ENCODE results near the gene ACTMAP. TPM values are rescaled to one million over a fixed set of nuclear protein-coding genes. Genes with fewer than 3 reads are reported as not detected.

Gene ACTMAP
- total and polyA plus RNA-seq, 2 of the 13 experiments (the other 11 are each of a cell fraction or from before 2014, with no cell fraction given), result 2.2 to 7.9 TPM

GRCh38 chr19:40799558-40800338 is 49.5 kb upstream of the ACTMAP start (continued):
- TF ChIP-seq PRDM15 (CRISPR knock-in tag; IDR thresholded peaks at IDR 0.05) (no peak), ZBTB14 (CRISPR knock-in tag; IDR thresholded peaks at IDR 0.05) (no peak), ADNP (CRISPR knock-in tag; IDR thresholded peaks at IDR 0.05) (no peak), MEIS1 (CRISPR knock-in tag; IDR thresholded peaks at IDR 0.05; ENCODE audit: borderline replicate concordance) (no peak), HNRNPK (IDR thresholded peaks at IDR 0.05; ENCODE audit: low read depth, low read length, poor library complexity, severe bottlenecking) (peak; percentile 69), PHF20 (CRISPR knock-in tag; IDR thresholded peaks at IDR 0.05) (0 out of 2 replicates have a peak, but pooled peaks have one; percentile 18), HMGXB3 (CRISPR knock-in tag; IDR thresholded peaks at IDR 0.05; ENCODE audit: borderline replicate concordance) (no peak), PATZ1 (CRISPR knock-in tag; IDR thresholded peaks at IDR 0.05) (peak; percentile 80), ZNF317 (CRISPR knock-in tag; IDR thresholded peaks at IDR 0.05) (no peak), STAT6 (CRISPR knock-in tag; IDR thresholded peaks at IDR 0.05; ENCODE audit: borderline replicate concordance) (no peak), ZNF75D (CRISPR knock-in tag; IDR thresholded peaks at IDR 0.05; ENCODE audit: borderline replicate concordance) (no peak), KDM3A (CRISPR knock-in tag; IDR thresholded peaks at IDR 0.05; ENCODE audit: low read depth) (0 out of 2 replicates have a peak, but pooled peaks have one; percentile 42), ZNF326 (CRISPR knock-in tag; IDR thresholded peaks at IDR 0.05; ENCODE audit: borderline replicate concordance) (no peak)
